ENCODE measurements around the gene EHD2.
"Not testable (repeated sequence)": the region's sequence is repeated elsewhere in the genome, so short reads cannot be mapped to it uniquely, and the experiment has no call there.

EHD2 gene

GRCh38 chr19:47730910-47731309, 17.7 kb downstream of the EHD2 start:
- peaks cover 8% of the 10 kb centered on the region for H3K9me3 Mint-ChIP-seq
- no peak for DNase-seq (ENCODE audit: low spot score in 2 of 2)
- H3K4me1 Mint-ChIP-seq = peaks cover 10% of the 10 kb centered on the region
- H3K27me3 Mint-ChIP-seq = peaks cover 30% of the 10 kb centered on the region
- no peak for ATAC-seq (ENCODE audit: low read depth)
- H3K36me3 Mint-ChIP-seq = peaks cover 2% of the 10 kb centered on the region
- no peak overlapping the region for H3K4me3 Mint-ChIP-seq
- H3K27ac Mint-ChIP-seq = no peak overlapping the region

- Mint-ChIP-seq H3K36me3 (no peaks in the 10 kb centered on the region), H3K27me3 (peaks cover 12% of the 10 kb centered on the region), H3K27ac (no peak overlapping the region), H3K9me3 (peaks cover 3% of the 10 kb centered on the region), H3K4me1 (peaks cover 2% of the 10 kb centered on the region), H3K4me3 (no peak overlapping the region)
- ATAC-seq (ENCODE audit: low read depth) = no peak
- DNase-seq (ENCODE audit: low spot score in 2 of 2) = no peak
Observed at GRCh38 chr19:47735131-47735530, 21.9 kb downstream of the EHD2 start.

GRCh38 chr19:47740866-47741519, 27.8 kb downstream of the EHD2 start:
- Mint-ChIP-seq H3K27ac (no peak overlapping the region), H3K4me3 (no peak overlapping the region), H3K27me3 (no peaks in the 10 kb centered on the region), H3K36me3 (no peaks in the 10 kb centered on the region), H3K4me1 (peaks cover 8% of the 10 kb centered on the region), H3K9me3 (peaks cover 2% of the 10 kb centered on the region)
- ATAC-seq (ENCODE audit: low read depth) = no peak
- no peak for DNase-seq (ENCODE audit: low spot score in 2 of 2)

GRCh38 chr19:47741544-47742140, 28.4 kb downstream of the EHD2 start:
- peaks cover 2% of the 10 kb centered on the region for H3K9me3 Mint-ChIP-seq
- DNase-seq (ENCODE audit: low spot score in 2 of 2) = no peak
- H3K4me1 Mint-ChIP-seq = peaks cover 8% of the 10 kb centered on the region
- no peaks in the 10 kb centered on the region for H3K36me3 Mint-ChIP-seq
- H3K27me3 Mint-ChIP-seq = no peaks in the 10 kb centered on the region
- no peak overlapping the region for H3K4me3 Mint-ChIP-seq
- H3K27ac Mint-ChIP-seq = no peak overlapping the region
- ATAC-seq (ENCODE audit: low read depth) = no peak

- no peak for DNase-seq (ENCODE audit: low spot score in 2 of 2)
- no peak overlapping the region for H3K27ac Mint-ChIP-seq
- no peak for ATAC-seq (ENCODE audit: low read depth)
- peaks cover 2% of the 10 kb centered on the region for H3K9me3 Mint-ChIP-seq
- no peaks in the 10 kb centered on the region for H3K27me3 Mint-ChIP-seq
- peak overlapping the region; percentile 50 for H3K4me3 Mint-ChIP-seq
- H3K4me1 Mint-ChIP-seq = peaks cover 12% of the 10 kb centered on the region
- no peaks in the 10 kb centered on the region for H3K36me3 Mint-ChIP-seq
Observed at GRCh38 chr19:47742634-47743033, 29.4 kb downstream of the EHD2 start.

- no peaks in the 10 kb centered on the region for H3K27me3 Mint-ChIP-seq
- peak; percentile 84 for ATAC-seq (ENCODE audit: low read depth)
- peaks cover 2% of the 10 kb centered on the region for H3K9me3 Mint-ChIP-seq
- DNase-seq (ENCODE audit: low spot score in 2 of 2) = peak; percentile 96 to 97
- H3K4me3 Mint-ChIP-seq = peak within 1 kb of the TSS; percentile 96
- peak within 1 kb of the TSS; percentile 99 for H3K27ac Mint-ChIP-seq
- H3K4me1 Mint-ChIP-seq = peaks cover 21% of the 10 kb centered on the region
- peaks cover 10% of the 10 kb centered on the region for H3K36me3 Mint-ChIP-seq
Observed at GRCh38 chr19:47745010-47745901, 32.0 kb downstream of the EHD2 start, which contains the start of gene NOP53. Gene NOP53, plus strand, starts transcription at chr19:47745546. Its CDS starts 14 bp downstream, at chr19:47745560.

- H3K9me3 Mint-ChIP-seq; H3K27me3 Mint-ChIP-seq; DNase-seq (ENCODE audit: low spot score in 2 of 2); ATAC-seq (ENCODE audit: low read depth): not testable (repeated sequence)
- peak overlapping the region; percentile 99 for H3K27ac Mint-ChIP-seq
- peaks cover 21% of the 10 kb centered on the region for H3K4me1 Mint-ChIP-seq
- peak overlapping the region; percentile 96 for H3K4me3 Mint-ChIP-seq
- H3K36me3 Mint-ChIP-seq = peaks cover 14% of the 10 kb centered on the region
Observed at GRCh38 chr19:47746129-47746528, 32.9 kb downstream of the EHD2 start.

GRCh38 chr19:47749326-47749725, 36.1 kb downstream of the EHD2 start:
- Mint-ChIP-seq H3K36me3 (peaks cover 30% of the 10 kb centered on the region), H3K4me3 (no peak overlapping the region)

GRCh38 chr19:47750752-47751151, 37.5 kb downstream of the EHD2 start:
- DNase-seq (ENCODE audit: low spot score in 2 of 2) (no peak), ATAC-seq (ENCODE audit: low read depth) (no peak)
- Mint-ChIP-seq H3K27ac (no peak overlapping the region), H3K9me3 (no peaks in the 10 kb centered on the region), H3K4me1 (peaks cover 13% of the 10 kb centered on the region), H3K27me3 (no peaks in the 10 kb centered on the region), H3K4me3 (no peak overlapping the region), H3K36me3 (peaks cover 30% of the 10 kb centered on the region)

More at GRCh38 chr19:47749326-47749725, 36.1 kb downstream of the EHD2 start:
- DNase-seq (ENCODE audit: low spot score in 2 of 2) (no peak), ATAC-seq (ENCODE audit: low read depth) (no peak)
- Mint-ChIP-seq H3K4me1 (peaks cover 15% of the 10 kb centered on the region), H3K27ac (no peak overlapping the region), H3K9me3 (no peaks in the 10 kb centered on the region), H3K27me3 (no peaks in the 10 kb centered on the region)

GRCh38 chr19:47752440-47753211, 39.4 kb downstream of the EHD2 start:
- H3K36me3 Mint-ChIP-seq = peaks cover 43% of the 10 kb centered on the region
- no peaks in the 10 kb centered on the region for H3K9me3 Mint-ChIP-seq
- no peak overlapping the region for H3K27ac Mint-ChIP-seq
- peaks cover 9% of the 10 kb centered on the region for H3K4me1 Mint-ChIP-seq
- DNase-seq (ENCODE audit: low spot score in 2 of 2) = no peak
- H3K4me3 Mint-ChIP-seq = no peak overlapping the region
- H3K27me3 Mint-ChIP-seq = no peaks in the 10 kb centered on the region
- no peak for ATAC-seq (ENCODE audit: low read depth)

GRCh38 chr19:47754206-47755064, 41.2 kb downstream of the EHD2 start:
- no peak for DNase-seq (ENCODE audit: low spot score in 2 of 2)
- peaks cover 3% of the 10 kb centered on the region for H3K9me3 Mint-ChIP-seq
- peaks cover 48% of the 10 kb centered on the region for H3K36me3 Mint-ChIP-seq
- H3K27me3 Mint-ChIP-seq = no peaks in the 10 kb centered on the region
- ATAC-seq (ENCODE audit: low read depth) = no peak
- no peak overlapping the region for H3K4me3 Mint-ChIP-seq
- H3K4me1 Mint-ChIP-seq = no peaks in the 10 kb centered on the region
- H3K27ac Mint-ChIP-seq = no peak overlapping the region

- Mint-ChIP-seq H3K36me3 (peaks cover 47% of the 10 kb centered on the region), H3K27ac (no peak overlapping the region), H3K4me1 (no peaks in the 10 kb centered on the region), H3K27me3 (no peaks in the 10 kb centered on the region), H3K4me3 (no peak overlapping the region), H3K9me3 (peaks cover 3% of the 10 kb centered on the region)
- DNase-seq (ENCODE audit: low spot score in 2 of 2) (no peak), ATAC-seq (ENCODE audit: low read depth) (no peak)
Observed at GRCh38 chr19:47755065-47755761, 42.0 kb downstream of the EHD2 start.
